Measurements from ENCODE around the gene CCNE1. TPM values are rescaled to one million over a fixed set of nuclear protein-coding genes. Genes with fewer than 3 reads are reported as not detected.

The CCNE1 gene
- total and polyA plus RNA-seq, 10 of the 15 experiments (the other 5 are each of a cell fraction or from before 2014, with no cell fraction given) = 6.3 to 44.2 (median 35.8) TPM

GRCh38 chr19:29850482-29850881 lies 38.7 kb downstream of the CCNE1 start:
- Histone ChIP-seq H3K4me3 (no peak overlapping the region), H3K9ac (ENCODE audit: control insufficient read depth, insufficient read depth, low read length) (no peak overlapping the region), H4K20me1 (ENCODE audit: control insufficient read depth, insufficient read depth) (no peaks in the 10 kb centered on the region), H3K9me3 (replicated peaks; ENCODE audit: control insufficient read depth, insufficient read depth, low read length) (no peaks in the 10 kb centered on the region), H3K4me1 (ENCODE audit: control insufficient read depth, insufficient read depth, low read length) (peaks cover 20% of the 10 kb centered on the region), H3K79me2 (ENCODE audit: control insufficient read depth, insufficient read depth, low read length) (no peaks in the 10 kb centered on the region), H3K27me3 (replicated peaks in 1 of 2; ENCODE audit: control insufficient read depth in 2 of 2, insufficient read depth in 2 of 2, low read length in 1 of 2) (no peaks in the 10 kb centered on the region), H3K36me3 (ENCODE audit: control insufficient read depth in 2 of 2, insufficient read depth in 2 of 2, low read length in 1 of 2) (no peaks in the 10 kb centered on the region), H3K27ac (ENCODE audit: control insufficient read depth, insufficient read depth) (no peak overlapping the region), H3K4me2 (ENCODE audit: control insufficient read depth, insufficient read depth) (no peak overlapping the region), H2AFZ (ENCODE audit: control insufficient read depth, low read depth, low read length) (no peak overlapping the region)
- FAIRE-seq = no peak
- ChIA-PET CTCF (interaction anchor here (0.7 to 1.6 kb wide), 6 partner anchors 8 to 122 kb away, joined by 3 to 7 read pairs (median 4); no protein-coding TSS in a partner anchor), RAD21 (ENCODE audit: unreplicated experiment) (interaction anchor here (0.6 to 1.1 kb wide), 3 partner anchors 13 to 100 kb away, joined by 3 to 6 read pairs (median 3); no protein-coding TSS in a partner anchor), POLR2A (interaction anchor here (0.6 kb wide), 1 partner anchor 706 kb away, joined by 4 read pairs; no protein-coding TSS in a partner anchor), SMC1A (ENCODE audit: uncharacterized antibody, unreplicated experiment) (interaction anchor here (0.6 to 1.2 kb wide), 2 partner anchors 63 to 116 kb away, joined by 3 read pairs; no protein-coding TSS in a partner anchor)
- no peak for DNase-seq (ENCODE audit: low read depth, low spot score)
- in situ Hi-C loops (cut with MboI) (loop anchor here (10.0 kb wide), 1 partner anchor 804 kb away; no protein-coding TSS in a partner anchor), intact Hi-C loops (cut with micrococcal nuclease; ENCODE audit: unreplicated experiment) (loop anchor here (5.0 kb wide), 1 partner anchor 78 kb away; no protein-coding TSS in a partner anchor)
- 100% methylated on average over 2 of the region's 2 CpGs for WGBS (ENCODE audit: insufficient coverage, insufficient replicate concordance, low lambda C conversion rate, missing lambda C conversion rate)
- no peak for ATAC-seq
- no TSS peak for BruUV-seq (replicated peaks)
- TF ChIP-seq RB1 (IDR thresholded peaks at IDR 0.05; ENCODE audit: borderline replicate concordance) (no peak), CUX1 (IDR thresholded peaks at IDR 0.05; ENCODE audit: insufficient replicate concordance, low read depth, low read length) (no peak), BCLAF1 (IDR thresholded peaks at IDR 0.05) (no peak), SMAD5 (IDR thresholded peaks at IDR 0.05; ENCODE audit: low read depth) (no peak), POU2F2 (IDR thresholded peaks at IDR 0.05; ENCODE audit: borderline replicate concordance, low read depth, low read length) (no peak), KLF5 (IDR thresholded peaks at IDR 0.05; ENCODE audit: partially characterized antibody) (no peak), E4F1 (IDR thresholded peaks at IDR 0.05; ENCODE audit: borderline replicate concordance, partially characterized antibody) (no peak), PBX3 (IDR thresholded peaks at IDR 0.05; ENCODE audit: insufficient replicate concordance, low read depth, low read length) (no peak), POLR2AphosphoS2 (IDR thresholded peaks at IDR 0.05; ENCODE audit: low read depth, low read length) (no peak)
